LNCaP clone FGC (cell line): Measurements from ENCODE around the gene LGI1.

ENCODE experiments used
- DNase-seq: peaks from one replicate; pipeline ENCODE4 v3.0.0-alpha.2; 2011; ENCODE audit warnings: low read depth
- H3K4me3 ChIP-seq: 2 replicates; pipeline ENCODE4 v1.5.1; 2011; ENCODE audit warnings: mild to moderate bottlenecking, low read depth, low read length, control low read depth
- TF ChIP-seq, protein P1 (sequence below): IDR thresholded peaks from 2 replicates; pipeline ENCODE4 v1.5.1; 2012; ENCODE audit warnings: mild to moderate bottlenecking; ENCODE audit not compliant: control insufficient read depth, insufficient read depth; ENCODE audit errors: extremely low read depth

LGI1 gene

DNA sequence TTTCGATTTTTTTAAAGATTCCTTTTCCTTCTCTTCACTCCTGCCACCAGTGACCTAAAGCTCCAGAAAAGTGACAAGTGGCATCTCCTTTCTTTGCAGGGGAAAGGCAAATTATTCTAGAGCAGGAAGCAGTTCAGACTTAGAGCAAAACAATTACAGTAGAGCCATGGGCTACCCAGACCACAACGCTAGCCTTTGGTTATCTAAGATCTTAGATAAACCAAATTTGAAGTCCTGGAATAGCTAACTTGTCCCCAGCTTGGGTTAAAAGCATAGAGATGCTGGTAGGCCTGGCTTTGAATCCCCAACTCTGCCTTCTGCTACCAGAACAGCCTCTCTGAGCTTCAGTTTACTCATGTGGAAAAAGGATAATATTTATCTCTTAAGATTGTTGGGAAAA, 38.4 kb downstream of the LGI1 start:
- H3K4me3 ChIP-seq: no peak overlapping the region
- no peak for DNase-seq
- TF ChIP-seq, protein P1, sequence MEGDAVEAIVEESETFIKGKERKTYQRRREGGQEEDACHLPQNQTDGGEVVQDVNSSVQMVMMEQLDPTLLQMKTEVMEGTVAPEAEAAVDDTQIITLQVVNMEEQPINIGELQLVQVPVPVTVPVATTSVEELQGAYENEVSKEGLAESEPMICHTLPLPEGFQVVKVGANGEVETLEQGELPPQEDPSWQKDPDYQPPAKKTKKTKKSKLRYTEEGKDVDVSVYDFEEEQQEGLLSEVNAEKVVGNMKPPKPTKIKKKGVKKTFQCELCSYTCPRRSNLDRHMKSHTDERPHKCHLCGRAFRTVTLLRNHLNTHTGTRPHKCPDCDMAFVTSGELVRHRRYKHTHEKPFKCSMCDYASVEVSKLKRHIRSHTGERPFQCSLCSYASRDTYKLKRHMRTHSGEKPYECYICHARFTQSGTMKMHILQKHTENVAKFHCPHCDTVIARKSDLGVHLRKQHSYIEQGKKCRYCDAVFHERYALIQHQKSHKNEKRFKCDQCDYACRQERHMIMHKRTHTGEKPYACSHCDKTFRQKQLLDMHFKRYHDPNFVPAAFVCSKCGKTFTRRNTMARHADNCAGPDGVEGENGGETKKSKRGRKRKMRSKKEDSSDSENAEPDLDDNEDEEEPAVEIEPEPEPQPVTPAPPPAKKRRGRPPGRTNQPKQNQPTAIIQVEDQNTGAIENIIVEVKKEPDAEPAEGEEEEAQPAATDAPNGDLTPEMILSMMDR: no peak

DNA sequence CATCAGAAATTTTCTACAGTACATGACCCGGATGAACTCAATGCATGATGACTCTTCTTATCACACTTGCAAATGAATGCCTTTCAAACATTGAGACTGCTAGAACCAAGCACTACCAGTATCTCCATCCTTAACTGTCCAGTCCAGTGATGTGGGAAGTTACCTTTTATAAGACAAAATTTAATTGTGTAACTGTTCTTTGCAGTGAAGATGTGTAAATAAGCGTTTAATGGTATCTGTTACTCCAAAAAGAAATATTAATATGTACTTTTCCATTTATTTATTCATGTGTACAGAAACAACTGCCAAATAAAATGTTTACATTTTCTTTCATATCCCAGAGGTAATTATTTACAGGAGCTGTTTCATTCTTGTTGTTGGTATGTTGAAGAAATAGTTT, 40.1 kb downstream of the LGI1 start:
- peak; percentile 64 for DNase-seq
- no peak overlapping the region for H3K4me3 ChIP-seq
- TF ChIP-seq, protein P1: no peak

DNA sequence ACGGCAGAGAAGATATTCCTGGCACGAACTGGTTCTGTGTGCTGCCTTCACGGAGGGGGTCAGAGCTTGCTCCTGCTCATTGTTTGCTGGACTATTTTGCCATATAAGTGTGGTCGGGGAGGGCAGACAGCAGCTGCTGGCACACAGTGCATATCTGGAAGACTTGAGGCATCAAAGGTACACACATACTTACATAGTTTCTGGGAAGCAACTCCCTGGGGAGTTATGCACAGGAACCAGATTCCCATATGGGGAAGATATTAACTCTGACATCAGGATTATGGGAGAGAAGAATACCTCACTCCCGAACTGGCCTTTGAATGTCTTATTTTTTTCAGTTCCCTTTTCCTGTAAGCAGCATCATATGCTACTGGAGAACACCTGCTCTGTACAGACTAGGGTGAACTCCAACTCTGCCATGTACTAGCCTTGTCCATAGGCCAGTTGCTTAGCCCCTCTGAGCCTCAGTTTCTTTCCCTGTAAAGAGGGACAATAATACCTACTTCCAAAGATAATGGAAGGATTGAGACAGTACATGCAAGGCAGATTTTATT, 41.5 kb downstream of the LGI1 start:
- H3K4me3 ChIP-seq: no peak overlapping the region
- TF ChIP-seq, protein P1: no peak
- no peak for DNase-seq

DNA sequence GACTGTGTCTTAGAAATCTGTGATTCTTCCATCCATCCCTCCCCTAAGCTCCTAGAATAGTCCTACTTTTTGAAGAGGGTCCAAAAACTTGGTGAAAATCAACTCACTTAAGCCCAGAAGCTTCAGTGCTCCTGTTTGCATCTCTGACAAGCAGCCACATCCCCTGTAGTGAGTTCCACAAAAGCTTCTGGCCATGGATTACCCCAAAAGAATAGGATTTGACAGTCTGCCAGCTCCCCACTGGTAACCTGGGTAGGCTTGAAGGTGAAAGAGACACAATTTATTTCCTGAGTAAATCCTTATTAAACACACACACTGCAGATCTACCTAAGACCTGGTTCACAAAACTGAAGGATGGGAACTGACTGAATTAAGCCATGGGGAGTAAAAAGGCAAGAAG, 46.5 kb downstream of the LGI1 start:
- H3K4me3 ChIP-seq: no peak overlapping the region
- TF ChIP-seq, protein P1: no peak
- no peak for DNase-seq

DNA sequence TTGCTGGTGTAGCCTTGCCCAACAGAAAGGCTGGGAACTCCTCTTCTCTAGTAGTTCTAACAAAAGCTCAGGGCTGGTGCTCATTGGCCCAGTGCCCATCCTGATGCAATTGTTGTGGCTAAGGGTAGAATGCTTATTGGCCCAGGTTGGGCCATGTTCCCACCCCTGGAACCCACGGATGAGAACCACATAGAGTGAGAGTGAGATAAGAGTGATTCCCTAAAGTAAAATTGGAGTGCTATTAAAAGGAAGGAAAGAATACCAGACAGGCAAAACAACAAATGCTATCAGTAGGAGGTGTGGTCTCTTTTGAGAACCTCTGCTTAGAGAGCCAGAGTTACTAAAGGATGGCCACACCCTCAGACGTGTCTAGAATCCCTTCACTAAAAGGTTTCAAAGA, 49.2 kb downstream of the LGI1 start:
- TF ChIP-seq, protein P1: no peak
- H3K4me3 ChIP-seq: no peak overlapping the region
- no peak for DNase-seq

DNA sequence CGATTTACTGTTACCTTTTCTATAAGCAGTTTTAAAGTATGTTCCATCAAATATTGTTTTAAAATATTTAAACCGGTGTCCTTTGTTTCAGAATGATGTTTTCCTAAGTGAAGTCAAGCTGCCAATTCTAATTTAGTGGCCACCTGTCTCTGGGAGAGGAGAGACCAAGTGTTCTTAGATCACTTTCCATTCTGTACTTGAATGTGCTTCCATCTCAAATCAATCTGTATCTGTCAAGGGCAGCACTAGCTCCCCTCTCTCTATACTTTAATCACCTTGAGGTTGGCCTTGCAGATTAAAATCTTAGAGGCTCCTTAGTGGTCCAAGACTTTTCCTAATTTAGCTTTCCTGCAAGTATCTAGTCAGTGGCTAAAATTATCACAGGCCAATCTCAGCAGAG, 49.6 kb downstream of the LGI1 start:
- DNase-seq: no peak
- TF ChIP-seq, protein P1: no peak
- no peak overlapping the region for H3K4me3 ChIP-seq

DNA sequence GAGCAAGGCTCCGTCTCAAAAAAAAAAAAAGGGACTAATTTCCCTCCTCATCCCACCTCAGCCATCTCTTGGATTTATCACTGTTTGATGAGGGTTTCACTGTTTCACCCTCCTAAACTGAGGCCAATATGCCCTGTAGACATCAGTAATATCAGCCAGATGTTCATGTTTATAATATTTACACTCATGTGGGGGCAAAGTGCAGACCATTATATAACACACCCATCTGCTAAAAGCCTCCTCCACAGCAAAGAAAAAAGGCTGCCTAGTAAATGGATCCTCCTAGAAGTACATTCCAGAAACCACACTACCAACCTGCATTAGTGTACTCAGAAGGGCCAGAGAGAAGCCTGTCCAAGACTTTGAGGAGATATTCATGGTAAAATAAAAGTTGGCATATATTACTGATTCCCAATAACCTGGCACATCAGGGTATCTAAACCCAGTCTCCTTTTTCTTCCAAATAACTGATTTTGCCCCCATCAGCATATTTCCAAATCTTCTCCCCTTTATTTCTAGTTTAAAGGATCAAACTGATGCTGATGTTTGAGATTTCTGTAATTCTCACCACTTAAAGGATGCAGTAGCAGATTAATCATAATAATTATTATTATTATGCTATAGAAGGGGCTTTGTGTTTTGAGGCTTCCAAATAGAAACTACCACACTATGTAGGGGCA, 55.1 kb downstream of the LGI1 start:
- no peak for DNase-seq
- TF ChIP-seq, protein P1: no peak
- no peak overlapping the region for H3K4me3 ChIP-seq
